ENCODE results near the gene LIPE.

Gene LIPE

DNA sequence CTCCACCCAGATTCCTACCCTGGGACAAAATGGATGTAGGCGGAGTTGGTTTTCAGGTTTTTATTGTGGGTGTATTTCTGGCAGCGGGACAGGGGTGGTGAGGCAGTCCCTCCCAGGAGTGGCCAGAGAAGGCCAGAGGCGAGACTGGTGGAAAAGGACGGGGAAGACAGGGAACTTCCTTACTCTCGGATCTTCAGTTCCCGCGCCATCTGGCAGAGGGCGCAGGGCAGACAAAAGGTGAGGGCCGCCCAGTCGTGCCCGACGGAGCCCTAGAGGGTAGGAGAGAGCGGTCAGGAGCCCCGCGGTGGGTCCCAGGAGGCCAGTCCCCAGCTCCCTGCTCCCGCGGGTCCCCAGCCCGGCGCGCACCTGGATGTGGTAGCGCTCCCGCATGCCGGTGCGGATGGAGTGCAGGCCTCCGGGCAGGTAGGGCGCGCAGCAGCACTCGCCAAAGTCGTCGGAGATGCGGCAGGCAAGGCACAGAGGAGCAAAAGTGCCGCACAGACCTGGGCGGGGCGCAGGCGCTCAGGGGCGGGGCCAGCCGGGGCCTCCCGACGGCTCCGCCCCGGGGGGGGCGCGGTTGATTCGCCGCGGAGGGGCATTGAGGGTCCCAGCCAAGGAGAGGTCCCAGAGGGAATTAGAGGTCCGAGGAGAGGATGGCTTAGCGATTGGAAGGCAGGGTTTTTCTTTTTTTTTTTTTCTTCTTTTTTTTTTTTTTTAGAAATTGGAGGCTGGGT lies 40.0 kb downstream of the LIPE start:
- TF ChIP-seq, protein P1, sequence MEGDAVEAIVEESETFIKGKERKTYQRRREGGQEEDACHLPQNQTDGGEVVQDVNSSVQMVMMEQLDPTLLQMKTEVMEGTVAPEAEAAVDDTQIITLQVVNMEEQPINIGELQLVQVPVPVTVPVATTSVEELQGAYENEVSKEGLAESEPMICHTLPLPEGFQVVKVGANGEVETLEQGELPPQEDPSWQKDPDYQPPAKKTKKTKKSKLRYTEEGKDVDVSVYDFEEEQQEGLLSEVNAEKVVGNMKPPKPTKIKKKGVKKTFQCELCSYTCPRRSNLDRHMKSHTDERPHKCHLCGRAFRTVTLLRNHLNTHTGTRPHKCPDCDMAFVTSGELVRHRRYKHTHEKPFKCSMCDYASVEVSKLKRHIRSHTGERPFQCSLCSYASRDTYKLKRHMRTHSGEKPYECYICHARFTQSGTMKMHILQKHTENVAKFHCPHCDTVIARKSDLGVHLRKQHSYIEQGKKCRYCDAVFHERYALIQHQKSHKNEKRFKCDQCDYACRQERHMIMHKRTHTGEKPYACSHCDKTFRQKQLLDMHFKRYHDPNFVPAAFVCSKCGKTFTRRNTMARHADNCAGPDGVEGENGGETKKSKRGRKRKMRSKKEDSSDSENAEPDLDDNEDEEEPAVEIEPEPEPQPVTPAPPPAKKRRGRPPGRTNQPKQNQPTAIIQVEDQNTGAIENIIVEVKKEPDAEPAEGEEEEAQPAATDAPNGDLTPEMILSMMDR (IDR thresholded peaks at IDR 0.05; ENCODE audit: low read depth, low read length) = peak; percentile 47
- H3K4me3 ChIP-seq (replicated peaks in 1 of 2; ENCODE audit: low read depth in 2 of 2, low read length in 2 of 2) = peak overlapping the region; percentile 39 to 47
- peak; percentile 45 to 55 for DNase-seq (ENCODE audit: low read depth in 2 of 2)

DNA sequence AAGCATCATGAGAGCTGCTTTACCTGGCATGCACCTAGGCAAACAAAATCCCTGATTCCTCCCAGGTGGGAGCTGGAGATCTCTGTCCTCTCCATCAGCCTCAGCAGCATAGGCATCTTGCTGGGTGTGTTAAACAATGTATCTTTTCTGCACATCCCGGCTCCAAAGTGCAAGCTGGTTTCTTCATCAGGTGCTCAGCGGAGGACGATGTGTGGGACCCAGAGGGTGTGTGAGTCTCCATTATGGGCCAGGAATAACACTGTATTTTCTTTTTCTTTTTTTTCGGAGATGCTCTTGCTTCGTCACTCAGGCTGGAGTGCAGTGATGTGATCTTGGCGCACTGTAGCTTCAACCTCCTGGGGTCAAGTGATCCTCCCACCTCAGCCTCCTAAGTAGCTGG lies 47.0 kb downstream of the LIPE start:
- no peak for DNase-seq (ENCODE audit: low read depth in 2 of 2)
- no peak overlapping the region for H3K4me3 ChIP-seq (replicated peaks in 1 of 2; ENCODE audit: low read depth in 2 of 2, low read length in 2 of 2)
- TF ChIP-seq, protein P1 (IDR thresholded peaks at IDR 0.05; ENCODE audit: low read depth, low read length) = no peak

DNA sequence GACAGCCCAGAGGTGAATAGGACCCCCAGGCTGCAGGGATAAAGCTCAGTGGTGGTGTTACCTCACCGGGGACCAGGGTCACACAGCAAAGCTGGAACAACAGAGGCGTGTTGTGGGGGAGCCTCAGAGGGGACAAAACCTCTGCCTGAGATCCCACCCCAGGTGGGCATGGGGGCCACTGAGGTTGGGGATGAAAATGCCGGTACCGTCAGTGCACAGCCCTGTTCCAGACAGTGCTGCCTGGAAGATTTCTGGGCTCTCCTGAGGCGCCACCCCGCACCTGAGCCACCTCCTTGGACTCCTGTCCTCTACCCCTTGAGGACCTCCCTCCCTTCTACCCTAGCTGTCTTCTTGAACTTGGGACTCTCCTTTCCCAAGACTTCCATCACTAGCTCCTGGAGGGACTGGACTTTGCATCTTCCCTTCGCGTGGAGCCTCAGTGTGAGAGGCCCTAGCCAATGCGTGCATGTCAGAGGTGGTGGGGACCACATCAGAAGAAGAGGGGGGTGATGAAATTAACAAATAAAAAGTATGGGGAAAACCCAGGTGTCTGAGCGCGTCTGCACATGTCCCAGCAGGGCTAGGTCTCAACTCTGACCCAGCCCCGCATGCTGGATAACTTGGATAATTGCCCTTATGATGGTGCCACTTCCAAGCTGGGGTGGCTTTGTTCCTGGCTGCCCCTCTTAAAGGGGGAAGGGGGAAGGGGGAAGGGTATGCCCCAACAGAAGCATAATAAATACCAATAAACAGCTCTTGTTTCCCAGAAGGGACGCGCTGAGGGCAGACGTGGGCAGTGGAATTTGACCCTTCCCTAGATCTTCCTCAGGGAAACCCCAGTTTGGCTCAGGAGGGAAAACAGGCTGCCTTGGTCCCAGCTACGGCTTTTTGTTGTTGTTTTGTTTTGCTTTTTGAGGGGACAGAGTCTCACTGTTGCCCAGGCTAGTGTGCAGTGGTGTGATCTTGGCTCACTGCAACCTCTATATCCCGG lies 48.7 kb downstream of the LIPE start:
- TF ChIP-seq, protein P1 (IDR thresholded peaks at IDR 0.05; ENCODE audit: low read depth, low read length) = no peak
- DNase-seq (ENCODE audit: low read depth in 2 of 2) = no peak
- no peak overlapping the region for H3K4me3 ChIP-seq (replicated peaks in 1 of 2; ENCODE audit: low read depth in 2 of 2, low read length in 2 of 2)

DNA sequence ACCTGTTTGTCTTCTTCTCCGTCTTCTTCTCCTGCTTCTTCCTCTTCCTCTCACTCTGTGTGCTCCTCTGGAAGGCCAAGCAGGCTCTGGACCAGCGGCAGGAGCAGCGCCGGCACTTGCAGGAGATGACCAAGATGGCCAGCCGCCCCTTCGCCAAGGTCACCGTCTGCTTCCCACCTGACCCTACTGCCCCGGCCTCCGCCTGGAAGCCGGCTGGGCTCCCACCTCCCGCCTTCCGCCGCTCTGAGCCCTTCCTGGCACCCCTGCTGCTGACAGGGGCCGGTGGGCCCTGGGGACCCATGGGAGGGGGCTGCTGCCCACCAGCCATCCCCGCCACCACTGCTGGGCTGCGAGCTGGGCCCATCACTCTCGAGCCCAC lies 51.0 kb downstream of the LIPE start:
- H3K4me3 ChIP-seq (replicated peaks in 1 of 2; ENCODE audit: low read depth in 2 of 2, low read length in 2 of 2) = no peak overlapping the region
- TF ChIP-seq, protein P1 (IDR thresholded peaks at IDR 0.05; ENCODE audit: low read depth, low read length) = no peak
- no peak for DNase-seq (ENCODE audit: low read depth in 2 of 2)

DNA sequence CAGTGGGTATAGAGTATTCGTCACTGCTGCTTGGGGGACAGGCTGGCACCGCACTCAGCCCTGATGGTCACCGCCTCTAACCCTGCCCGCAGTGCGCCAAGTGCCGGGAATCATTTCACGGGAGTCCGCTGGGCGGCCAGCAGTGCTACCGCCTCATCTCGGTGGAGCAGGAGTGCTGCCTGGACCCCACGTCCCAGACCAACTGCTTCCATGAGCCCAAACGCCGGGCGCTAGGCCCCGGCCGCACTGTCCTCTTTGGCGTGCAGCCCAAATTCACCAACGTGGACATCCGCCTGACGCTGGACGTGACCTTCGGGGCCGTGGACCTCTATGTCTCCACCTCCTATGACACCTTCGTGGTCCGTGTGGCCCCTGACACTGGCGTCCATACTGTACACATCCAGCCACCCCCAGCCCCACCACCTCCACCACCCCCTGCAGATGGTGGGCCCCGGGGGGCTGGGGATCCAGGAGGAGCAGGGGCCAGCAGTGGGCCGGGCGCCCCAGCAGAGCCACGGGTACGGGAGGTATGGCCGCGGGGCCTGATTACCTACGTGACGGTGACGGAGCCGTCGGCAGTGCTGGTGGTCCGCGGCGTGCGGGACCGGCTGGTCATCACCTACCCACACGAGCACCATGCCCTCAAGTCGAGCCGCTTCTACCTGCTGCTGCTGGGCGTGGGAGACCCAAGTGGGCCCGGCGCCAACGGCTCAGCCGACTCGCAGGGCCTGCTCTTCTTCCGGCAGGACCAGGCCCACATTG lies 51.6 kb downstream of the LIPE start:
- H3K4me3 ChIP-seq (replicated peaks in 1 of 2; ENCODE audit: low read depth in 2 of 2, low read length in 2 of 2) = no peak overlapping the region
- no peak for DNase-seq (ENCODE audit: low read depth in 2 of 2)
- TF ChIP-seq, protein P1 (IDR thresholded peaks at IDR 0.05; ENCODE audit: low read depth, low read length) = no peak

DNA sequence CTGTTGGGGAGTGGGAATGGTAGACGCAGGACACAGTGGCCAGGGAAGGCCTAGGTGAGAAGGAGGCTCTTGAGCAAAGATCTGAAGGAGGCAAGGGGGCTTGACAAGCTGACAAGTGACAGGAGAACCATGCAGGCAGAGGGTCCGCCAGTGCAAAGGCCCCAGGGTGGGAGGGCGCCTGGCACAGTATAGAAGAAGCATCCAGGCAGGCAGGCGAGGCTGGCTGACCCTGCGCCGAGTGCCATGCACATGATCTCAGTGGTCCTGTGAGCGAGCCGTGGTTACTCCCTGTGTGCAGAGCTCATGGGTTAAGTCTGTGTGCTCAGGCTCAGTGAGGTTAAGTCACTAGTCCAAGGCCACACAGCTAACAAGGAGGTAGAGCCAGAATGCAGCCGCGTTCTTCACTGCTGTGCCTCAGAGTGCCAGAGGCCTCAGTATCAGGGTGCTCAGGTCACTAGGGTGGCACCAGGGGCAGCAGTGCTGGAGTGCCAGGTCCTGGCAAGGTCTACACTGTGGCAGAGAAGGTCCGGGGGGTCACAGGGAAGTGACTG lies 52.3 kb downstream of the LIPE start:
- TF ChIP-seq, protein P1 (IDR thresholded peaks at IDR 0.05; ENCODE audit: low read depth, low read length) = no peak
- DNase-seq (ENCODE audit: low read depth in 2 of 2) = no peak
- no peak overlapping the region for H3K4me3 ChIP-seq (replicated peaks in 1 of 2; ENCODE audit: low read depth in 2 of 2, low read length in 2 of 2)
